Activated CD8-positive, alpha-beta memory T cell treated with anti-CD3 and anti-CD28 coated beads for 4 hours (primary cell): Measurements from ENCODE around the gene GAL3ST3.
A peak's percentile ranks its signal among the peaks of the same experiment; 100 is the strongest.
"Not testable (repeated sequence)": the region's sequence is repeated elsewhere in the genome, so short reads cannot be mapped to it uniquely, and the experiment has no call there.

Experiments
- DNase-seq, 2 donors: peaks; one replicate each; pipeline ENCODE4 v3.0.0-alpha.2; 2020; ENCODE audit warnings: low read depth in 2 of 2

The GAL3ST3 gene

GRCh38 chr11:66044757-66045156 lies 4.2 kb downstream of the GAL3ST3 start:
- no peak for DNase-seq

DNA sequence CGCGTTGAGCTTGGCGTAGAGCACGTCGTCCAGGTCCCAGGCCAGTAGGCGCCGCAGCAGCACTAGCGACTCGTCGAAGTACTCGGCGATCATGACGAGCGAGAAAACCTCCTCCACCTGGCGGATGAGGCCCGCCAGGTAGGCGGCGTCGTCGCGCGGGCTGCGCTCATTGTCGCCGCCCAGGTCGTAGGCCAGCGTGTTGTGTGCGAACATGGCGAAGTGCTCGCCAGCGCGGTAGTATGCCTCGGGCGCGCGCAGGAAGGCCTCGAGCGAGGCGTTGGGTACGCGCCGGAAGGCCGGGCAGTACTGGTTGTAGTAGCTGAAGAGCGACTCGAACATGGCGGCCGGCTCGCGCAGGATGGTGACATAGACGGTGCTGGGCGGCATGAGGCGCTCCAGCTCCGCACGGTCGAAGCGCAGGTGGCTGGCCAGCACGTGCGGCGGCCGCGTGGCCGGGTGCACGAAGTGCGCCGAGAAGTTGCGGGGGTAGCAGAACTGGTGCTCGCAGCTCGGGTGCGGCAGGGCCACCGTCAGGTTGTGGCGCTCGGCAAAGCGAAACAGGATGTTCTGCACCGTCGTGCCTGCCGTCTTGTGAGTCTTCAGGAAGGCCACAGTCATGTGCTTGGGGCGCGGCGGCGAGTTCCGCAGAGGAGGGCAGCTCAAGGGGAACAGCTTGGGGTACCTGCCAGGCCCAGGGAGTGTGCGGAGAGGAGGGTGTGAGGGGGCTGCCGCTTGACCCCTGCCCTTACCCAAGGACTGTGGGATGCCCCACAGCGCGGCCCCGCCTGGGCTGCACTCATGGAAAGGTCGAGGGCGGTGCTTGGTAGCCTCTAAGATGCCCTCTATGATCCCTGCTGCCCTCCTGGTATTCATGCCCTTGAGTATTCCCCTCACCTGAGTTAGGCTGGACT lies 5.7 kb downstream of the GAL3ST3 start:
- DNase-seq, result no peak

DNA sequence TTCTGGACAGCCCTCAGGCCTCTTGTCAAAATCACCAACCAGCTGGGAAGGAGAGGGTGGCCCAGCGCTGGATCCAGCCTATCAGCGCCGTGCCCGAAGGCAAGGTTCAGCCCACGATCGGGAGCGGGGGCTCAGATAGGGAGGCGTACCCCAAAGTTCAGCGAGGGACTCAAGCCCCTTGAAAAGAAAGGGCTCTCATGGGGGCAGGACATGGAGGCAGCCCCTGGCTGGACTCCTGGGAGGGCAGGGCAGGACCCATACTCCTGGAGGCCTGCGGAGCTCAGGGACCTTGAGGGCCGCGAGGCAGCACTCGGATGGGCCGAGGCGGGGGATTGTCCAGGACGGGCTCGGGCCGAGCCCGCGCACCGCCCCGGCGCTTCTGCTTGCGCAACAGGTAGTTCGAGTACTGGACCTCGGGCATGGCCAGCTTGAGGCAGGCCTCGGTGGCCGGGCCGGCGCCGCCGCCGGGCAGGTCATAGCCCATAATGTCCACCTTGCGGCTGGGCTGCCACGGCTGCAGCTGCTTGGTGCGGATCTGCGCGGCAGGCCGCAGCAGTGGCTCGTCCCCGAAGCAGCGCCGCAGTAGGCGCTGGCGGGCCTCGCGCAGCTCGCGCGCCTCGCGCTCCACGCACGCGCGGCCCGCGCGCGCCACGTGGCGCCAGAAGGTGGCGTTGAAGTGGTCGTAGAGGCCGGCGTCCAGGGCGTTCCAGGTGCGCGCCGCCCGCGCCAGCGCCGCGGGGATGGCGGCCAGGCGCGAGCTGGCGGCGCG lies 6.5 kb downstream of the GAL3ST3 start:
- no peak for DNase-seq

GRCh38 chr11:66039765-66040164 lies 9.2 kb downstream of the GAL3ST3 start:
- DNase-seq, result no peak

DNA sequence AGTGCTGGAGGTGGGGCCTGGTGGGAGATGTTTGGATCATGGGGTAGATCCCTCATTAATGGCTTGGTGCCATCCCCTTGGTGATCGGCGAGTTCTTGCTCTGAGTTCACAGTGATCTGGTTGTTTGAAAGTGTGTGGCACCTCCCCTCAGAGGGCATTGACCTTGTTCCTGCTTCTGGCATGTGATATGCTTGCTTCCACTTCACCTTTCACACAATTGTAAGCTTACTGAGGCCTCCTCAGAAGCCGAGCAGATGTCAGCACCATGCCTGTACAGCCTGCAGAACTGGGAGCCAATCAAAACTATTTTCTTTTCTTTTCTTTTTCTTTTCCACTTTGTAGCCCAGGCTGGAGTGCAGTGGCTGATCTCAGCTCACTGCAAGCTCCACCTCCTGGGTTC lies 11.6 kb downstream of the GAL3ST3 start:
- no peak for DNase-seq

- DNase-seq, result no peak
Observed at GRCh38 chr11:66036334-66036710, 12.6 kb downstream of the GAL3ST3 start.

GRCh38 chr11:66035653-66036333 lies 13.2 kb downstream of the GAL3ST3 start:
- no peak for DNase-seq

DNA sequence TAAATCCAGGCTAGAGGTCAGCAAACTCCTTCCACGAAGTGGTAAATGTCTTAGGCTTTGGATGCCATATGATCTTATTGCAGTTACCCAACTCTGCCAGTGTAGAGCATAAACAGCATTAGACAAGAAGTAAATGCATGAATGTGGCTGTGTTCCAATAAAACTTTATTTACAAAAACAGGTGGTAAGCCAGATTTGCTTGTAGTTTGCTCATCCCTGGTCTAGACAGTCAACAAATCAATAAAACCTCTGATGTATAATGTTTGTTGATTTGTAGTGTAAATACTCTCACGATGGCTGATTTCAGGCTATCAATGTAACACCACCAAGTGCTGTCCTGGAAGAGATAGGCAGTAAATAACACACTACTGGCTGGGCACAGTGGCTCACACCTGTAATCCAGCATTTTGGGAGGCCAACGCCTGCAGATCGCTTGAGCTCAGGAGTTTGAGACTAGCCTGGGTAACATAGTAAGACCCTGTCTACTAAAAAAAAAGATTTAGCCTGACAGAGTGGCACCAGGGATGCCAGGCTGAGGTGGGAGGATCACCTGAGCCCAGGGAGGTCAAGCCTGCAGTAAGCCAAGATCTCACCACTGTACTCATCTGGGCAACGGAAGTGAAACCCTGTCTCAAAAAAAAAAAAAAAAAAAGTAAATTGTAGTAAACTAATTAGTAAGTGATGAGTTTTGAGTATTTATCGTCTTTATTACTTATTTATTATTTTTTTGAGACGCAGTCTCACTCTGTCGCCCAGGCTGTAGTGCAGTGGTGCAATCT lies 15.8 kb downstream of the GAL3ST3 start:
- no peak for DNase-seq

DNA sequence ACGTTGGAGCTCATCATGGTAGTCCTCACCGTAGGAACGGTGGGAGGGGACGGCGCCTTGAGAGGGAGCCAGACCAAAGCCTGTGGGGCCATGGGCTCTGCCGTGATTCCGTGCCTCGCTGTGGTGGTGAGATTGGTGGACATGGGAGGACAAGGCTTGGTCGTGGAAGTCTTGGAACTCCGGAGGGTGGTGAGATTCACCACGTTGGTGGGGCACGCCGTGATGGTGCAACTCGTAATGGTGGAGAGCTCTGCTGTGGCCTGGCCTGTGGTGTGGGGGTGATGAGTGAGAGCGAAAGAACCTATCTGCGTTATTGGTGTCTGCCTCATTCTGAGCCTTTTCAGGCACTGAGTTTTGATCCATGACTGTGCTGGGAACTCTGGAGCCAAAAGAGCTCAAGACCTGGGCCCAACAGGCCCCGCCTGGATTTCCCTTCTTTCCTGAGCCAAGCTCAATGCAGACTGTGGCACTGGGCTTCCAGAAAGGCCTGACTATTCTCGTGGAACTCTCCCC lies 22.9 kb downstream of the GAL3ST3 start, which contains the start of gene CATSPER1:
TSS of gene CATSPER1 (minus strand) at position 463 of the 513 bp plus-strand sequence. CDS start at position 363, 100 bp downstream.
- DNase-seq, result no peak

DNA sequence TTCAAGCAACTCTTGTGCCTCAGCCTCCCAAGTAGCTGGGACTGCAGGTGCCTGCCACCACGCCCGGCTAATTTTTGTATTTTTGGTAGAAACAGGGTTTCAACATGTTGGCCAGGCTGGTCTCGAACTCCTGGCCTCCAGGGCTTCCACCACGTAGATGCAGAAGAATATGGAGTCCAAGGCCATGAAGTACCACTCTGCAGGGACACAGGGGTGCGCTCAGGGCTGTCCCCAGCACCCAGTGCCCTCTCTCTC lies 25.8 kb downstream of the GAL3ST3 start:
- not testable (repeated sequence) for DNase-seq

GRCh38 chr11:66022401-66023185 lies 26.4 kb downstream of the GAL3ST3 start:
- peak; percentile 28 to 51 for DNase-seq

DNA sequence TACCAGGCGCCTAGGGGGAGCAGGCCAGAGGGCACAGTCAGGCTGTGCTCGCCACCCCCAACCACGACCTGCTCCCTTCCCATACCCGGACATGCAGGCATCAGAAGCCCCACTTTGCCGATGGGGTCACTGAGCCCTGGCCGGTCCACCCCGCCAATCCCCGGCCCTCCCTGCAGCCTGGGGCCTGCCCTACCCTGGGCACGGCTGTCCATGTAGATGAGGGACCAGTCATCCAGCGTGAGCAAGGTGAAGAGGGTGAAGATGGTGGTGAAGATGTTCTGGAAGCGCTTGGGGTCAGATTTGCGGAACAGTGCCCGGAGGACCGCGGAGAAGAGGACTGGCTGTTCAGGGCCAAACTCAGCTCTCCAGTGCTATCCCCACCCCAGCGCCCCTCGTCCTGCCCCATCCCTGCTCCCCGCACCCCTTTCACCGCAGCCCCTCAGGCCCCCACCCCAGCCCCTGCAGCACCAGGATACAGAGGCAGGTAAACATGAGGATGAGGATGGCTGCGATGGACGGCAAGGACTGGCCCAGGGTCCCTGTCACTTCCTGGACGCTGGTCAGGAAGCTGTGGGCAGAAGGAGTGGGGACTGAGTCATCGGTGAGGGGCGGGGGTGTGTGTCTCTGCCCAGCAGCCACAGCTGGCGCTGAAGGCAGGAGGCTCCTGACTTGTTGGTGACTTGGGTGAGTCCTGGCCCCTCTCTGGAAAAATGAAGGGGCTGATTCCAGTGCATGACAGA lies 28.2 kb downstream of the GAL3ST3 start:
- no peak for DNase-seq

DNA sequence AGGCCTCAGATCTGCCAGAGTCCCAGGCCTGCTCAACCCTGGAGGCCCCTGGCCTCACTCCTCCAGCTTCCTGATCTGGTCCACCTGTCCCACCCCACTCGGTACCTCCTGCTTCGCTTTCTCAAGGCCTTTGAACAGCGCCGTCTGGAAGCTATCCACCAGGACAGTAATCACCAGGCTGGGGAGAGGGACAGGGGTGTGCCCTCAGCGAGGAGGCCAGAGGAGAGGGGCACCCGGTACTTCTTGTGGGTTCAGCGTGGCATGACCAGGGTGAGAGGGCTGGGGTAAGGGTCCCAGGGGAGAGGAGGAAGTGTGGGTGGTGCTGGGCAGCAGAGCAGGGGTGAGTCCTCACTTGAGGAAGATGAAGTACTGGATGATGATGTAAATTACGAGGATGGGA lies 28.7 kb downstream of the GAL3ST3 start:
- no peak for DNase-seq

DNA sequence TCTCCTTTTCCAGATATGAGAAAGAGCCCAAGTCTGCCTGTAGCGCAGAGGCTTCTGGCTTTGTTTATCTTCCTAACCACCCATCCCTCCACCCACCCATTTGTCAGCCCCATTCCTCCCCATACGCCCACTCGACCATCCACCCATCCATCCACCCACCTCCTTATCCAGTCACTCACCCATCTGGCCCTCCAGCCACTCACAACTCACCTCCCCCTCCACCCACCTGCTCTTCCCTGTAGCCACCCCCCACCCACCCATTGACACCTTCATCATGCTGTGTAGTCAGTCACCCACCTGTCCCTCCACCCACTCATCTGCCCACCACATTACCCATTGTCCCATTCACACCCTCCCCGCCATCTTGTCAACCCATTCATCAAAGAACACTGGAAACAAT lies 31.6 kb downstream of the GAL3ST3 start:
- DNase-seq, result peak in 1 of 2 donors; percentile 44

DNA sequence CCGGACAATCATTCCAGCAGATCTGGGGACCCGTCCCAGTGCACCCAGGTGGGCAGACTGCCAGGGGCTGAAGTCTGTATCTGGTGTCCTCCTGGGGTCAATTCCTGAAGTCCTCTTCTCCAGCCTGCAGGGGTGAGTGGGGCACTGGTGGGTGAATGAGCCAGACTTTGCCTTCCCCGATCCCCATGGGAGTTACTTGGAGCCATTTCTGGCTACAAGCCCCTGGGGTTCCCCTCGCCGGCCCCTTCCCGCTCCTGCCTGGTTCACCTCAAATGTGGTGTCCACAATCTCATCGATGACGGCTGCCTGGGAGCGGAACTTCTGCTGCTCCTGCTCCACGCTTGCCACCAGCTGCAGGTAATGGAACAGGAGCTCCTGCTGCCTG lies 32.2 kb downstream of the GAL3ST3 start:
- DNase-seq, result no peak

DNA sequence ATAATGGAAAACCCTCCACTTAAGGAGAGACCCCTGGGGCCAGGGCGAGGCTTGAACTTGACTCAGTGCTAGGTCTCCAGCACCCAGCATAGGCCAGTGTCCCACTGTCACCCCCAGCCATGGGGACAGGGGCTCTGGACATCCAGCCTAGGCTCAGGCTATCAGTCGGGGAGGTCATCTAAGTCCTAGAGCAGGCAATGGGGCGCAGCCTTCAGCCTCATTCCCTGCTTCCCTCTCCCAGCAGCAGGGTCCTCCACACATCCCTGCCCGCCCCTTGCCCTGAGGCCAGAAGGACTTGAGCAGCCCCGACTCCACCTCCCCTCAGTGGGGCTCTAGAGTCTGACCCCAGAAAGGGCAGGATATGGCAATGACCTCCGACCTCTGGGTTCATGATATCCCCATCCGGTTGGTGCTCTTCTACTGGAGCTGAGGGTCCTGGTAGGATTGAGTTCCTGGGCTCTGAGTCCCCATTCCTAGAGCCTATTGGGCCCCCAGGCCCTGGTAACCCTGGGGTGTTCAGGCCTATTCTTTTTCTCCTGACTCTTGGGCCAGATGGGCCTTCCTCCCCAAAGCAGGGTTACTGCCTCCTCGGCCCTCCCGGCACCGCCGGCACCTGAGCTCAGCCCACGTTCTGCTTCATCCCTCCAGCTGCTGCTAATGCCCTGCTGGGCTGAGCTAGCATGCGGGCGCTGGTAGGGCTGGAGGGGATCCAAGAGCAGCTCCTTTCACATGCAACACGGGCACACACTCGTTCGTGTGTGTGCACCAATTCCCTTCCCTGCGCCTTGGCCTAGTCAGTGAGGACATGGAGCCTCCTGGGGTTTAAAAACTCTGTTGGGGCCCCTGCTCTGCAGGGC lies 32.8 kb downstream of the GAL3ST3 start:
- no peak for DNase-seq

DNA sequence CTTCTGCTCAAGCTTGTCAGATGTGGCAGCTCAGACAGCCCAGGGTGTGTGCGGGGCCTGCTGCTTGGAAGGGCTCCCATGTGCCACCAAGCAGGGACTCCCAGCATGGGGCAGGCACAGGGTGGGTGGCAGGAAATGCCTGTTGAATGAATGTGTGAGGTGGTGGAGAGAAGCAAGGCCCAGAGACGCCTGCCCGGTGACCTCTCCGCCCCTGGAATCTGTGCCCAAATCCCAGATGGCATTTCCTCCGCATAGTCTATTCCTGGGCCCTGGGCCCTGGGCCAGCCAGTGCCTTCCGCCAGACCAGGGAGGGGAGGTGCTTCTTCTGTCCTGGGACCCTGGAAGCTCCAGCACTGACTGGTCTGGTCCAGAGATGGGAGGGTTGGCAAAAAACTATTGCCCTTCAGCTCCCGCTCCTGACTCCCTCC lies 33.5 kb downstream of the GAL3ST3 start:
- DNase-seq, result no peak

DNA sequence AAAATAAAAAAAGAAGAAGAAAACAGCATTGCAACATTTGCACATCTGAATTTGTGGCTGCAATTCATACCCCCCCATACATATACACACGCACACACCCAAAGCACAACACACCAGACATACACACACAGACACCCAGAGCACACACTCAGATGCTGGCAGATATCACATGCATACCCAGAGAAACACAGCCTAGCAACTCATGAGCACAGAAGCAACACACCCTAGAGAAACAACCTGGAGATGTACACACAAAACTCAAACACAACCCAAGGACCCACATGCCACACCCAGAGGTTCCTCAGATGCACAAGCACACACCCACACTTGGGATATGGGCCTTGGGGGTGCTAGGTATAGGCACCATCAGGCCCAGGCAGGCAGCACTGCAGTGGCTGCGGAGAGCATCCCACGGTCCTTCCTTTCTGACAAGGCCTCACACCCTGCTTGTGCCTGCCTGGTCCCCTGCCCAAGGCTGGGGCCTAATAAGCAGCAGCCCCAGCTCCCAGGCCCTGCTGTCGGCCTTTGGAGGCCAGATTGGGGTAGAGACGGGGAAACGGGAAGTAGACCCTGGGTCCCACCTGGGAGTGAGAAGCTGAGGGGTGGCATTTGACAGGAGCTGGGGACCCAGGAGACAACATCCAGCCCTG lies 34.0 kb downstream of the GAL3ST3 start:
- DNase-seq, result no peak

DNA sequence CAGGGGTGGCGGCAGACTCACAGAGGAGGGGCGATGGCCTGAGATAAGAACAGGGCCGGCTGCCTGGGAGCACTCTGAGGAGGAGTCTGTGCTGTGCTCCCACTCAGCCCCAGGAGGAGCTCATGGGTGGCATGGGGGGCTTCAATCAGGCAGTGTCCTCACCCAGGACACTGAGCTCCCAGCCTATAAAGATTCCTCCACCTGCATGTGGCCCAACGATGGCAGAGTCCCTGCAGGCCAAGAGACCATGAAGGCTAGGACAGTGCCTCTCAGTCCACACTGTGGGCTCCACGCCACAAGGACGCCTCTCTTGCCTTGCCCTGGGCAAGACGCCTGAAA lies 35.2 kb downstream of the GAL3ST3 start:
- DNase-seq, result no peak
